Suppressor macrophage treated with lipopolysaccharide for 4 hours (primary cell): Measurements from ENCODE around the gene MRM2.
A peak's percentile ranks its signal among the peaks of the same experiment; 100 is the strongest.

Source experiments
- DNase-seq: peaks from one replicate; pipeline ENCODE4 v3.0.0-alpha.2; 2020

MRM2 gene

GRCh38 chr7:2245883-2246675, 4.1 kb upstream of the MRM2 start:
- DNase-seq = peak; percentile 33

DNA sequence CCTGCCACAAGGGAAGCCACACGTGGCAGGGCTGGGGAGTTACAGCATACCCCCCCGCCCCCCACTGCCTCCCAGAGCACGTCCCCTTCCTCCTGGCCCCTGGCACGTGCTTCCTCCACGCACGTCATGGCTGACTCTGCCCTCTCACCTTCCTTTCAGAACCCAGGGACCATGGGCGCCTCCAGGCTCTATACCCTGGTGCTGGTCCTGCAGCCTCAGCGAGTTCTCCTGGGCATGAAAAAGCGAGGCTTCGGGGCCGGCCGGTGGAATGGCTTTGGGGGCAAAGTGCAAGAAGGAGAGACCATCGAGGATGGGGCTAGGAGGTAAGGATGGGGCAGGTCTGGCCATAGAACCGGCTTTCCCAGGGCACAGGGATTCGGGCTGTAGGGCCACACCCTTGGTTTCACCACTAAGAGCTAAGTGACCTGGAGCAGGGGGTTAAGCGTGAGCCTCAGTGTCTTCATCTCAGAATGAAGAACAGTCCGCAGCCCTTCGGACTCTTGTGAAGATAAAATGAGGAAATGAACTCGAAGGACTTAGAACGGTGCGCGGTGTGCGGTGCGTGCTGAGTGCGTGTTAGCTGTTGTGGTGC, 2.5 kb upstream of the MRM2 start:
- no peak for DNase-seq

GRCh38 chr7:2243458-2243857, 1.5 kb upstream of the MRM2 start:
- DNase-seq = no peak

- no peak for DNase-seq
These were observed 780 bp upstream of the MRM2 start for GRCh38 chr7:2242541-2243429.

DNA sequence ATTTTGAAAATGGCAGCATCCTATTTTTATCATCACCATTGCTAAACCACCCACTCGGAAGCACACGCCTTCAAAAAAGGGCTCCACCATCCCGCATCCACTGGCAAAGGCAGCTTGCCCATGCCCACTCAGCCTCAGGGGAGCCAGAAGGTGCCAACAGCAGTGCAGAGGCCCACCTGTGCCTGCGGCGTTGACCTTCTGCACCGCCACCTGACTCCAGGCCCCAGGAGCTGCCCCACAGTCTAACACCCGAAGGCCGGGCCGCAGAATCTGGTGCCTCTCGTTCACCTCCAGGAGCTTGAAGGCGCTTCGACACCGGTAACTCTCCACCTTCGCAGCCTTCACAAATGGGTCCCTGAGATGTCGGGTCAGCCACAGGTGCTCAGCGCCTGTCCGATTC, 2.8 kb downstream of the MRM2 start:
- no peak for DNase-seq

DNA sequence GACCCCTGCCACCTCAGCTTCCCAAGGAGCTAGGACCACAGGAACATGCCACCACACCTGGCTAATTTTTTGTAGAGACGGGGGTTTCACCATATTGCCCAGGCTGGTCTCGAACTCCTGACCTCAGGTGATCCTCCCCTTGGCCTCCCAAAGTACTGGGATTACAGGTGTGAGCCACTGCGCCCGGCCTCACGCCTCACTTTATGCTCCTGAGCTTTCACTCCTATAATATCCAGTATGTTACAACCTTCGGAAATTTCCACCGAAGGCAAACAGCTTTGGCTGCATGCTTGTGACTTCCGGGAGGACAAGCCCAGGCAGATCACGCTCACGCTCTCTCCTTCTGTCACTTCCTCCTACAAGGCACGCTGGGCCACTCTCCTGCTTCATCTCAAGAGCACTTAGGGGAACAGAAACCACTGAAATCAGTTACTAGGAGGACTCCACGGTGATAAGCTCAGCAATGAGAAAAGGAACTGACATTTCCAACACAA, 4.8 kb downstream of the MRM2 start:
- DNase-seq = peak; percentile 96

GRCh38 chr7:2233926-2234325, 8.1 kb downstream of the MRM2 start:
- no peak for DNase-seq

DNA sequence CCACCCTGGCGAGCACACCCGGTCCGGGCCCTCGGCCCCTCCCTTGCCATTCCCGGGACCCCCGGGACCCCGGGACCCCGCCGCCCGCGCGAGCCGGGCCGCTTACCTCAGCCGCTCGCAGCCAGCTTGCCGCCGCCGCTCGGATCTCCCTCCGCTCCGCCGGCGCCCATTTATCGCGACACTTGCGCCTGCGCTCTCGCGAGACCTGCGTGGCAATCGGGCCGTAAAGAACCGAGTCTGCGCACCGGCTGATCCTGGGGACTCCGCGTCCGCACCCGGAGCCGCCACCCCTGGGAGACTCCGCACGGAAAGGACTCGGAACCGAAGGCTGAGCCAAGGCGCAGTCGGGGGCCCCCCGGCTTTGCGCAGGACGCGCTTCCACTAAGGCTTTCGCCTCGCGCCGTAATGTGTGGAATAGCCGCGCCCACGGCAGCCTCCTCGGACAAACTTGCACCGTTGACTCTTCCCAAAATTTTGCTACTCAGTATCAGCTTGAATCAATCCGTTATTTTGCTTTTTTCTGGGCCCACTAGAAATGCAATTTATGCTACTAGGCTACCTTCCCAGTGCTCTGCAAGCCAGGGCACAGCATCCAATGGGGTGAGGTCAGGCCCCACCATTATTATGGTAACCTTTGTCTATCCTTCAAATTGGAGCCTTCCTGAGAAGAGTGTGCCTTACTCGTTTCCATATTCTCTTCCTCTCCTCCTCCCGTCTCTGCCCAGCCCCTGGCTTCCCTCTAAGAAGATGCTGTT, 9.1 kb downstream of the MRM2 start, which contains the start of gene MAD1L1:
Gene MAD1L1, minus strand, starts transcription at position 180 of the 755 bp plus-strand sequence. CDS start 2,812 bp downstream, outside the sequence.
- DNase-seq = peak; percentile 95

GRCh38 chr7:2231992-2232765, 9.8 kb downstream of the MRM2 start:
- DNase-seq = peak; percentile 29

DNA sequence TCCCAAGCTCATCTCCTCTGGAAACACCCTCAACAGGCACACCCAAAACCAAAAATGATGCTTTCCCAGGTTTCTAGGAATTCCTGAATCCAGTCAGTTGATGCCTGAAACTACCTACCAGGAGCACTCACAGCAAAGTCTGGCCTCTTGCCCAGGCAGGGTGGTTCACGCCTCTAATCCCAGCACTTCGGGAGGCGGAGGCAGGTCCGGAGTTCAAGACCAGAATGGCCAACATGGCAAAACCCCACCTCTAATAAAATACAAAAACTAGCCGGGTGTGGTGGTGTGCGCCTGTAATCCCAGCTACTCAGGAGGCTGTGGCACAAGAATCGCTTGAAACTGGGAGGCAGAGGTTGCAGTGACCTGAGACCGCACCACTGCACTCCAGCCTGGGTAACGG, 11.1 kb downstream of the MRM2 start:
- DNase-seq = no peak

DNA sequence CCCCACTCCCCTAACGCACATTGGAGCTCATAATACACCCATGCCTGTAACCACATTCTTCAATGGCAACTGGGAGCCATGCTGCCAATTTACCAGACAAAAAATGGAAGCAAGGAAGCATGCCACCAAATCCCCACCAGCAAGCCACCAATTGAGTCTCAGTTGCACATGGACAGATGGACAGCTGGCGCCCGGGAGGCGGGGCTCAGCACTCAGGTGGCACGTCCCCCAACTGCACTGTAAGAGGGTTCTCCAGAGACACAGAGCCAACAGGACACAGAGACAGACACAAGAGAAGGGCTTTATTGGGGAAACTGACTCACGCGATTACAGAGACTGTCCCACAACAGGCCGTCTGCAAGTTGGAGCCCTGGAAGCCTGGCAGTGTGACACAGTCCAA, 11.8 kb downstream of the MRM2 start:
- no peak for DNase-seq

- DNase-seq = no peak
These were observed 12.5 kb downstream of the MRM2 start for GRCh38 chr7:2229467-2229866.

GRCh38 chr7:2228921-2229320, 13.1 kb downstream of the MRM2 start:
- DNase-seq = no peak

GRCh38 chr7:2227699-2228098, 14.3 kb downstream of the MRM2 start:
- no peak for DNase-seq

GRCh38 chr7:2225830-2226229, 16.2 kb downstream of the MRM2 start:
- no peak for DNase-seq

GRCh38 chr7:2225336-2225735, 16.7 kb downstream of the MRM2 start:
- no peak for DNase-seq

DNA sequence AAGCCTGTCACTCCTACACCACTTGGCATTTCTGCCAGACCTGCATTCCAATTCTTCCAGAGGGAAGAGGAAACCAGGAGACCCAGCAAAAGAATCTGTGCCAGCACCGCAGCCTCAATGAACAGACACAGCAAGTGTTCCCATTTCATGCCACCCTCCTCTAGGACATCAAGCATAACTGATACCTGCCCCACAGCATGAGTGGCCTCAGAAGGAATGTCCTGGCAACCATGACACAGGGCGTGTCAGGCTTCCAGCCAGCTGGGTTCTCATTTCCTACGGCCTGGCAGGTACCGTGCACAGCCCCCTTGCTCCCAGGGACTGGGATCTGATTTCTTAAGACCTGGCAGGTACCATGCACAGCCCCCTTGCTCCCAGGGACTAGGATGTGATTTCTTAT, 17.1 kb downstream of the MRM2 start:
- no peak for DNase-seq

- no peak for DNase-seq
These were observed 17.5 kb downstream of the MRM2 start for GRCh38 chr7:2224491-2224928.

DNA sequence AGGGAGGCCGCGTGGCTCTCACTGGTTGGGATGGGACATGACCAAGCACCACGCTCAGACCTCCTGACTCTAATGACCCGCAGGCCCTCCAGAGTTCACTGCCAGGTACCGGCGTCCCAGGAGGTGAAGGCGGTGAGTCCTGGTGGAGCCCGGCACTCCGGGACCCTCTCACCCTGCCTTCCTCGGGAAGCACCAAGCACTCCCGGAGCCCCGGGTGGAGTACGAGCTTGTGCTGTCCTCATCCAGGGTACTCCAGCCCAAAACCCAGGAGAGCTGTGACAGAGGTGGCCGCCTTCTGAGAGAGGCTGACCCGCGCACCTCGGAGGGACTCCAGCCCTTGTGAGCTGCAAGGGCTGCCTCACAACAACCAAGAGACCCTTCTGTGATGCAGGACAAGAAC, 18.7 kb downstream of the MRM2 start:
- DNase-seq = no peak

- no peak for DNase-seq
These were observed 19.5 kb downstream of the MRM2 start for GRCh38 chr7:2222516-2222915.

- DNase-seq = no peak
These were observed 21.1 kb downstream of the MRM2 start for GRCh38 chr7:2220954-2221353.

DNA sequence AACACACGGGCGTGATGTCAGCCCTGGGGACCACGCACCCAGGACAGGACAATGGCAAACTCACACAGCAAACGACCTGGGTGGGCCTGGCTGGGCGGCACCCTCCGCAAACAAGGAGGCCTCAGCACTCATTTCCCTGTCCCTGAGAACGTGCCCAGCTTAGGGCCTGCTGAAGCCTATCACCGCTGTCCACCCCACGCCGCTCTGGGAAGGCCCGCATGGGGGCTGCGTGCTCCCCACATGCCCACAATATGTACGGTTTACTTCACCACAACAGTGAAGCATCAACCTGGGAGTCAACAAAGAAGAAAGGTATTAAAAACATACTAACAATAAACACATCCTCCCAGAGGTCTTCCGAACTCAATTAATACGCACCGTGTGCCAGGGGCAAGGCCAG, 21.5 kb downstream of the MRM2 start:
- DNase-seq = no peak
